ENCODE results near the gene TRH. TPM values are rescaled to one million over a fixed set of nuclear protein-coding genes. Genes with fewer than 3 reads are reported as not detected.
A peak's percentile ranks its signal among the peaks of the same experiment; 100 is the strongest.

TRH gene
- total RNA-seq, 2 donors from 2014 or later: 0.55 TPM; not detected in 1

DNA sequence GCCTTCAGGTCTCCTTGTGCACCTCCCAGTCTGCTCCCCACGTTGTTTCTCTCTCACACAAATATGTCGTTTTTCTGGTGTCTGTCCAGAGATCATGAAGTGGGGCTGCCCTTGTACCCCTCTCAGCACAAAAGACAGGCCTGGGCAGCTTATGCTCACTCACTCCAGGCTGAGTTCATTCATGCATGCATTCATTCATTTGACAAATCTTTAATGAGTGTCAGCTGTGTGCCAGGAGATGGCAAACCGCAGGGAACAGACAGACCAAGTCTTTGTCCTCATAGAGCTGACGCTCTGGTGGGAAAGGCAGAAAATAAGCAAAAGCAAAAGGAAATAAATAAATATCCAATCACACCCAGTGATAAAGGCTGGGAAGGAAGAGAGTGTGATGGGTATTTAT, 7.6 kb upstream of the TRH start:
- Histone ChIP-seq H3K36me3 (no peaks in the 10 kb centered on the region), H3K9me3 (no peaks in the 10 kb centered on the region)
- TF ChIP-seq, protein P1, sequence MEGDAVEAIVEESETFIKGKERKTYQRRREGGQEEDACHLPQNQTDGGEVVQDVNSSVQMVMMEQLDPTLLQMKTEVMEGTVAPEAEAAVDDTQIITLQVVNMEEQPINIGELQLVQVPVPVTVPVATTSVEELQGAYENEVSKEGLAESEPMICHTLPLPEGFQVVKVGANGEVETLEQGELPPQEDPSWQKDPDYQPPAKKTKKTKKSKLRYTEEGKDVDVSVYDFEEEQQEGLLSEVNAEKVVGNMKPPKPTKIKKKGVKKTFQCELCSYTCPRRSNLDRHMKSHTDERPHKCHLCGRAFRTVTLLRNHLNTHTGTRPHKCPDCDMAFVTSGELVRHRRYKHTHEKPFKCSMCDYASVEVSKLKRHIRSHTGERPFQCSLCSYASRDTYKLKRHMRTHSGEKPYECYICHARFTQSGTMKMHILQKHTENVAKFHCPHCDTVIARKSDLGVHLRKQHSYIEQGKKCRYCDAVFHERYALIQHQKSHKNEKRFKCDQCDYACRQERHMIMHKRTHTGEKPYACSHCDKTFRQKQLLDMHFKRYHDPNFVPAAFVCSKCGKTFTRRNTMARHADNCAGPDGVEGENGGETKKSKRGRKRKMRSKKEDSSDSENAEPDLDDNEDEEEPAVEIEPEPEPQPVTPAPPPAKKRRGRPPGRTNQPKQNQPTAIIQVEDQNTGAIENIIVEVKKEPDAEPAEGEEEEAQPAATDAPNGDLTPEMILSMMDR (IDR thresholded peaks at IDR 0.05): no peak

DNA sequence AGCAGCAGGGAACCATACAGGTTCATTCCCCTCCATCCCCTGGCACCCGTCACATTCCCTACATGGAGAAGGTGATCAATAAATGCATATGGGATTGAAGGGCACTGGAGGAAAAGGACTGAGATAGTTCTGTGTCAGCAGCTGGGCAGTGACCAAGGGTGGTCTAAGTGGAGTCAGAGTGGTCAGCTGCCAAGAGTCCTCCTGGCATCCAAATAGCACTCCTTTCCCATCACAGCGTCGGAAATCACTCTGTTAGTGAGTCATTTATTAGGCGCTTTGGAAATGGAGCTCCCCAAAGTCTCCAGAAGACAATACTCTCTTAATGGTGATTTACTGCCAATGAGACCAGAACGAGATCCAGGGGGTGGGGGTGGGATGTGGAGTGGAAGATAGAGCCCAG, 6.8 kb upstream of the TRH start:
- no peaks in the 10 kb centered on the region for H3K4me1 ChIP-seq
- TF ChIP-seq, protein P1 (IDR thresholded peaks at IDR 0.05): no peak
- H3K9me3 ChIP-seq: no peaks in the 10 kb centered on the region
- H3K27ac ChIP-seq: no peak overlapping the region
- no peak overlapping the region for H3K4me3 ChIP-seq
- H3K36me3 ChIP-seq: no peaks in the 10 kb centered on the region
- no peak for DNase-seq (ENCODE audit: low spot score)
- no peaks in the 10 kb centered on the region for H3K27me3 ChIP-seq

More for the DNA sequence above, 7.6 kb upstream of the TRH start:
- Histone ChIP-seq H3K27me3 (no peaks in the 10 kb centered on the region), H3K27ac (no peak overlapping the region), H3K4me1 (no peaks in the 10 kb centered on the region), H3K4me3 (no peak overlapping the region)
- DNase-seq (ENCODE audit: low spot score): no peak

DNA sequence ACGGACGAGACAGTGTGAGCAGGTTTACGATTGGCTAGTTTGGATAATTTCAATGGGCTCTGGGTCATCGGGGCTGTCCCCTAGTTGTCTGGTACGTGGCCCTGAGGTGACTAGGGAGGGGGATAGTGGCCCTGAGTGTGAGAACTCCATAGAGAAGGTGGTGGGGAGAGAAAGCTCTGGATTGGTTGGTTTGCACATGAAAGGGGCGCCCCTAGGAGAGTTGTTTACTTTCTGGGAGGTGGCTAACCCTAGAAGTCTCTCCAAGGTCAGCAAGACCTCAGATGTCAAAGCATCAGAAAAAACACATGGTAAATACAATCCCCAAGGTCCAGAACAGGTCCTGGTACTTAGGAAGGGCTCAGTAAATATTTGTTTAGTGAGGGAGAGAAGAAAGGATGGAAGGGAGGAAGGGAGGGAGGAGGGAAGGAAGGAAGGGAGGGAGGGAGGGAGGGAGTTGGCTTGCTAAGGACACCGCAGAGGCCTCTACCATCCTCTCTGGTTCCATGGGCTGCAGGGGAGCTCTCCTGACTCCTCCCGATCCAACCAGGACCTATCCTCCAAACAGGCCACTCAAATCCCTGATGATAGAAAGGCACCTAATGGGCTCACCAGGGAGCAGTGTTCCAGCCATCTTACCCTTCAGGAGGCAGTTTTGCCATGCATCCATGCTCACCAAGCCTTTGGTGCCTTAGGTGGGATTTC, 3.0 kb upstream of the TRH start:
- Histone ChIP-seq H3K36me3 (no peaks in the 10 kb centered on the region), H3K27me3 (peaks cover 11 to 22% of the 10 kb centered on the region in 2 donors), H3K4me1 (peaks cover 0 to 18% of the 10 kb centered on the region in 2 donors), H3K9me3 (no peaks in the 10 kb centered on the region), H3K4me3 (no peak overlapping the region), H3K27ac (no peak overlapping the region)
- TF ChIP-seq, protein P1 (IDR thresholded peaks at IDR 0.05): no peak
- DNase-seq (ENCODE audit: low spot score): no peak

GRCh38 chr3:129972301-129972700, 2.2 kb upstream of the TRH start:
- Histone ChIP-seq H3K4me3 (no peak overlapping the region), H3K27ac (no peak overlapping the region), H3K36me3 (no peaks in the 10 kb centered on the region), H3K9me3 (no peaks in the 10 kb centered on the region), H3K4me1 (peaks cover 0 to 18% of the 10 kb centered on the region in 2 donors), H3K27me3 (peaks cover 11 to 28% of the 10 kb centered on the region in 2 donors)
- no peak for DNase-seq (ENCODE audit: low spot score)
- TF ChIP-seq, protein P1 (IDR thresholded peaks at IDR 0.05): no peak

GRCh38 chr3:129973853-129974563, 512 bp upstream of the TRH start:
- no peak overlapping the region for H3K27ac ChIP-seq
- TF ChIP-seq, protein P1 (IDR thresholded peaks at IDR 0.05): no peak
- H3K36me3 ChIP-seq: no peaks in the 10 kb centered on the region
- H3K4me1 ChIP-seq: peaks cover 0 to 18% of the 10 kb centered on the region in 2 donors
- peak overlapping the region; percentile 13 to 39 for H3K4me3 ChIP-seq
- DNase-seq (ENCODE audit: low spot score): no peak
- peaks cover 11 to 28% of the 10 kb centered on the region in 2 donors for H3K27me3 ChIP-seq
- H3K9me3 ChIP-seq: no peaks in the 10 kb centered on the region

All from right atrium auricular region (tissue), 2 donors.